Colonic mucosa (tissue), 4 donors: ENCODE data around the gene SKAP1. TPM values are rescaled to one million over a fixed set of nuclear protein-coding genes. Genes with fewer than 3 reads are reported as not detected.
"Not testable (repeated sequence)": the region's sequence is repeated elsewhere in the genome, so short reads cannot be mapped to it uniquely, and the experiment has no call there.

Experiments used
- DNase-seq: peaks from one replicate; pipeline ENCODE4 v3.0.0-alpha.2; 2020
- H3K27ac ChIP-seq: fragments of 200-600 bp; one replicate; pipeline ENCODE4 v1.8.0; 2021
- H3K27me3 ChIP-seq: fragments of 200-600 bp; one replicate; pipeline ENCODE4 v1.8.0; 2021
- H3K36me3 ChIP-seq: fragments of 200-600 bp; one replicate; pipeline ENCODE4 v1.8.0; 2021
- H3K4me1 ChIP-seq: fragments of 200-600 bp; one replicate; pipeline ENCODE4 v1.8.0; 2021; ENCODE audit warnings: mild to moderate bottlenecking
- H3K4me3 ChIP-seq: fragments of 200-600 bp; one replicate; pipeline ENCODE4 v1.8.0; 2021
- H3K9ac ChIP-seq, 2 donors: one replicate each; pipeline ENCODE4 v1.7.0; 2013; ENCODE audit warnings: control low read depth in 2 of 2, low read depth in 2 of 2, low read length in 2 of 2
- H3K9me3 ChIP-seq: fragments of 200-600 bp; one replicate; pipeline ENCODE4 v1.8.0; 2021
- intact Hi-C: fragments of 100-400 bp; cut with DNase I; formaldehyde crosslinking; loops from one replicate; pipeline ENCODE4 v1.14.1; 2022
- total RNA-seq, 2 donors: library from RNA; stranded (reverse); fragmentation: NEBNext Ultra II Directional in 1 of 2; extraction: Animal tissue kit (Norgen Biotek cat#: 25700) in 1 of 2; gene quantifications; one replicate each; pipeline ENCODE4 v1.2.1, GENCODE V29; 2021
- TF ChIP-seq, protein P1 (sequence below): fragments of 200-600 bp; IDR thresholded peaks from one replicate; pipeline ENCODE4 v1.8.0; 2022; ENCODE audit warnings: antibody characterized with exemption, mild to moderate bottlenecking
- donor health status: healthy.
- donor health status: DM: no; HTN: no; CAD: no.
- donor health status: DM: no; HTN: no; CAD: no.

Gene SKAP1
- total RNA-seq, 2 donors from 2014 or later = 1.2 to 2.1 TPM

DNA sequence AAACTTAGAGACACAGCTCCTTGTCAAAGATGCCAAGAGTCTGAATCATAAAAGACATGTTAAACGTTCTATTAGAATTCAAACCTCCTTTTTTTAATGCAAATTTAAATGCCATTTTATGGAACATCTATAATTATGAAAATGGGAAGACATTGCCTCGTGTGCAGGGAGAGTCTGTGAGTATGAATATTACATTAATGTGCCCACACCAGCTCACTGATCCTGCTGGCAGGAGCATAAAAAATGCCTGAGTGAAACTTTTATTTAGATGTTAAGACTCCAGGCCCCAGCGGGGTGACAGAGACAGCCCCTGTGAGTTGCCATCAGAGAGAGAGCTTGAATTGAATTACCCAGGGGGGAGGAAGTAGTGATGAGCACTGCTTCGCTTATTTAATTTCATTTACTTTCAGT, 237.7 kb downstream of the SKAP1 start:
- Histone ChIP-seq H3K9ac (no peak overlapping the region), H3K4me1 (no peaks in the 10 kb centered on the region), H3K36me3 (no peaks in the 10 kb centered on the region), H3K27me3 (no peaks in the 10 kb centered on the region), H3K4me3 (no peak overlapping the region), H3K27ac (no peak overlapping the region), H3K9me3 (no peaks in the 10 kb centered on the region)
- TF ChIP-seq, protein P1, sequence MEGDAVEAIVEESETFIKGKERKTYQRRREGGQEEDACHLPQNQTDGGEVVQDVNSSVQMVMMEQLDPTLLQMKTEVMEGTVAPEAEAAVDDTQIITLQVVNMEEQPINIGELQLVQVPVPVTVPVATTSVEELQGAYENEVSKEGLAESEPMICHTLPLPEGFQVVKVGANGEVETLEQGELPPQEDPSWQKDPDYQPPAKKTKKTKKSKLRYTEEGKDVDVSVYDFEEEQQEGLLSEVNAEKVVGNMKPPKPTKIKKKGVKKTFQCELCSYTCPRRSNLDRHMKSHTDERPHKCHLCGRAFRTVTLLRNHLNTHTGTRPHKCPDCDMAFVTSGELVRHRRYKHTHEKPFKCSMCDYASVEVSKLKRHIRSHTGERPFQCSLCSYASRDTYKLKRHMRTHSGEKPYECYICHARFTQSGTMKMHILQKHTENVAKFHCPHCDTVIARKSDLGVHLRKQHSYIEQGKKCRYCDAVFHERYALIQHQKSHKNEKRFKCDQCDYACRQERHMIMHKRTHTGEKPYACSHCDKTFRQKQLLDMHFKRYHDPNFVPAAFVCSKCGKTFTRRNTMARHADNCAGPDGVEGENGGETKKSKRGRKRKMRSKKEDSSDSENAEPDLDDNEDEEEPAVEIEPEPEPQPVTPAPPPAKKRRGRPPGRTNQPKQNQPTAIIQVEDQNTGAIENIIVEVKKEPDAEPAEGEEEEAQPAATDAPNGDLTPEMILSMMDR = no peak
- intact Hi-C loops = no loop called here
- DNase-seq = no peak

DNA sequence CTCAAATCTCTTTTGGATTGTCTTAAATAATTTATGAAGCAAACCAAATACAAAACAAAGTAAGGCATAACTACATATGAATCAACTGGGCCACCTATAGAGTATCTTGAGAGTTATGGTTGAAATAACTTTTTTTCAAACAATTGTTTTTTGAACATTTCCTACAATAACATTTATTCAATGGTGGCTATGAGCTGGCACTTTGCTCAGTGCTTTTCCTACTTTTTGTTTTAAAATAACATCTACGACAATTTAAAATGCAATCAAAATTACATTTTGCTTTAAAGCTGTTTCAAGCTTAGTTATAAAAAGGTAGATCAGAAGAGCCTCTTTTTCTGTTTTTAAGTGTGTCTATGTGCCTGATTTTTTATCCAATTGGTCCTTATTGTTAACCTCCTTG, 238.7 kb downstream of the SKAP1 start:
- TF ChIP-seq, protein P1 = no peak
- no peak for DNase-seq
- no peaks in the 10 kb centered on the region for H3K27me3 ChIP-seq
- intact Hi-C loops = no loop called here
- no peak overlapping the region for H3K9ac ChIP-seq
- no peak overlapping the region for H3K27ac ChIP-seq
- H3K9me3 ChIP-seq = no peaks in the 10 kb centered on the region
- H3K4me3 ChIP-seq = no peak overlapping the region
- H3K36me3 ChIP-seq = no peaks in the 10 kb centered on the region
- no peaks in the 10 kb centered on the region for H3K4me1 ChIP-seq

DNA sequence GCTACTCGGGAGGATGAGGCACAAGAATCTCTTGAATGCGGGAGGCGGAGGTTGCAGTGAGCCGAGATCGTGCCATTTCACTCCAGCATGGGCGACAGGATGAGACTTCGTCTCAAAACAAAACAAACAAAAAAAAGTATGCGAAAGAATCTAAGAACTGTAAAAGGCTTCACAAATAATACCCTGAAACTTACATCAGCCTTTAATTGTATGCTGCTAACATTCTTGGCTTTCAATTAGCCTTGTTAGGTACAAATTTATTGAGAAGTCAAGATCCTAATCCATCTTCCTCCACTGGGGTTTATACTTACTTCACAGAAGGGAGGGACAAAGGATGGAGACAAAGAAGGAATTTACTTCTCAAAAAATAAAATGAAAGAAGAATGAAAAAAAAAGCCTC, 239.1 kb downstream of the SKAP1 start:
- Histone ChIP-seq H3K4me1 (no peaks in the 10 kb centered on the region), H3K4me3 (no peak overlapping the region), H3K27ac (no peak overlapping the region), H3K36me3 (no peaks in the 10 kb centered on the region), H3K27me3 (no peaks in the 10 kb centered on the region), H3K9ac (no peak overlapping the region), H3K9me3 (no peaks in the 10 kb centered on the region)
- TF ChIP-seq, protein P1 = no peak
- intact Hi-C loops = no loop called here
- no peak for DNase-seq

DNA sequence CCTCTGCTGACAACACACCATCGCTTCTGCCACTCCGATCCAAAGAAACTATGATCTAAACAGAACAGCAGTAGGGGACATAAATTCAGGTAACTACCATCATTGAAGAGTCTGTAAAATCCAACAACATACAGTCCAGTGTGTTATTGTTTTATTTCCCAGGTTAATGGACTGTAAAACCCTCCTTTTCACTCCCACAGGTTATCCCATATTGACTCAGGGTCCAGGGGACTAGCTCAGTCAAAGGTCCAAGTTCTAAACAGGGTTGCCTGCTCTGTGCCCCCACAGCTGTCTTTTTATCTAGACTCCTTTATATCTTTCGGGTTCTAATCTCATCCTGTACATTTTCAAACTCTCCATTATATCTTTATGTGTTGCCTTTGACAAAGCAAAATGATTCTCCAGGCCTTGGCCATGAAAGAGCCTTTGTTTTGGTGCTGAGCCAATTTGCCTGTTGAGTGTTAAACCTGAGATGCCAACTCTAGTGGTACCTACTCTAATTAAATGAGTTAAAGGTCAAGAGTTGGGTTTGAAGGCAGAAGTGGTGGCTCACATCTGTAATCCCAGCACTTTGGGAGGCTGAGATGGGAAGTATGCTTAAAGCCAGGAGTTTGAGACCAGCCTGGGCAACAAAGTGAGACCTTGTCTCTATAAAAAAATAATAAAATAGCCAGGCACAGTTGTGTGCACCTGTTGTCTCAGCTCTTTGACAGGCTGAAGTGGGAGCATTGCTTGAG, 242.0 kb downstream of the SKAP1 start:
- H3K36me3 ChIP-seq = no peaks in the 10 kb centered on the region
- no peak overlapping the region for H3K4me3 ChIP-seq
- intact Hi-C loops = loop anchor here (10.0 kb wide), 1 partner anchor 67 kb away; no protein-coding TSS in a partner anchor
- H3K27me3 ChIP-seq = no peaks in the 10 kb centered on the region
- H3K4me1 ChIP-seq = no peaks in the 10 kb centered on the region
- no peak overlapping the region for H3K27ac ChIP-seq
- TF ChIP-seq, protein P1 = no peak
- H3K9ac ChIP-seq = no peak overlapping the region
- DNase-seq = no peak
- no peaks in the 10 kb centered on the region for H3K9me3 ChIP-seq

DNA sequence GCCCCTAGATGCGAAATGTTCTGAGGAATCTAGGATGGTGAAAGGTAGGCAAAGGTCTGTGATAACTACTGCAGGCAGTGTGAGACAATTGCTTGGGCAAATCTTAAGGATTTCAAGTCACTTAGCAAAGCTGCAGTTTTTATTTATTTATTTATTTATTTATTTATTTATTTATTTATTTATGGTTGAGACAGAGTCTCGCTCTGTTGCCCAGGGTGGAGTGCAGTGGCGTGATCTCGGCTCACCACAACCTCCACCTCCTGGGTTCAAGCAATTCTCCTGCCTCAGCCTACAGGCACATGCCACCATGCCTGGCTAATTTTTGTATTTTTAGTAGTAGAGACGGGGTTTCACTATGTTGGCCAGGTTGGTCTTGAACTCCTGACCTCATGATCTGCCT, 243.7 kb downstream of the SKAP1 start:
- intact Hi-C loops = loop anchor here (10.0 kb wide), 1 partner anchor 68 kb away; no protein-coding TSS in a partner anchor
- not testable (repeated sequence) for H3K4me1 ChIP-seq, H3K27me3 ChIP-seq

DNA sequence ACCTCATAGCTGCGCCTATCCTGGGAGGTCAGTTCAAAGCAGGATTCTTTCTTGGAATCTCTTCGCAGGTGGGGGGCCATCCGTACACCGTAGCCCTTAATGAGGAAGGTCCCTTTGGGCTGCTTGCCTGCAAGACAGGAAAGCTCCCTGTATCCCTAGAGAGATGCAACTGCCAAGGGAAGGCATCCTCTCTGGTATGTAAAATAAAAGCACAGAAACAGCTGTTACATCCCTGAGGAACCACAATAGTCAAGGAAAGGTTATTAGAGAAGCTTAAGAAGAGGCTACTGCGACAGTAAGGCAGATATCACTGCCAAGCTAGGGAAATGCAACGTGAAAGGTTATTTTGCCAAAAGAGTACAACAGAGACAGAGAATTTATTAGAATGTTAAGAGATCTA, 245.3 kb downstream of the SKAP1 start:
- Histone ChIP-seq H3K4me1 (no peaks in the 10 kb centered on the region), H3K27ac (no peak overlapping the region), H3K27me3 (no peaks in the 10 kb centered on the region), H3K9me3 (no peaks in the 10 kb centered on the region), H3K4me3 (no peak overlapping the region), H3K9ac (no peak overlapping the region), H3K36me3 (no peaks in the 10 kb centered on the region)
- no peak for DNase-seq
- TF ChIP-seq, protein P1 = no peak
- intact Hi-C loops = loop anchor here (10.0 kb wide), 1 partner anchor 70 kb away; no protein-coding TSS in a partner anchor

More for the DNA sequence above, 243.7 kb downstream of the SKAP1 start:
- H3K36me3 ChIP-seq, H3K27ac ChIP-seq, H3K4me3 ChIP-seq, H3K9me3 ChIP-seq, DNase-seq, H3K9ac ChIP-seq: not testable (repeated sequence)
